Transverse colon (tissue), 4 donors: Measurements from ENCODE around the gene FBN2.

Experiments
- CTCF ChIP-seq, 5 experiments: fragments of 200-600 bp in 3 of 5; fragments of 450-650 bp in 2 of 5; sonication (generic) in 3 of 5; IDR thresholded peaks; 1 replicate in 2 of 5; 2 replicates in 3 of 5; pipeline ENCODE4 v1.5.1; 2016 to 2017; ENCODE audit warnings: antibody characterized with exemption in 5 of 5, inconsistent platforms in 3 of 5, mild to moderate bottlenecking in 2 of 5, moderate library complexity in 1 of 5
- EP300 ChIP-seq: sonication (generic); formaldehyde crosslinking; IDR thresholded peaks from one replicate; pipeline ENCODE4 v1.6.1; 2017; ENCODE audit warnings: antibody characterized with exemption, low read depth
- POLR2A ChIP-seq: fragments of 450-650 bp; IDR thresholded peaks from one replicate; pipeline ENCODE4 v1.6.1; 2016; ENCODE audit warnings: antibody characterized with exemption, mild to moderate bottlenecking, moderate library complexity
- POLR2AphosphoS5 ChIP-seq, 3 donors: sonication (generic); formaldehyde crosslinking; IDR thresholded peaks; one replicate each; pipeline ENCODE4 v1.6.1; 2016; ENCODE audit warnings: antibody characterized with exemption in 3 of 3

GRCh38 chr5:128490761-128491160, 47.3 kb downstream of the FBN2 start:
- TF ChIP-seq CTCF (IDR thresholded peaks at IDR 0.05) = no peak
- TF ChIP-seq POLR2A = no peak
- TF ChIP-seq EP300 = no peak
- TF ChIP-seq POLR2AphosphoS5 (IDR thresholded peaks at IDR 0.05) = no peak
